ENCODE results near the gene FAM117A. TPM values are rescaled to one million over a fixed set of nuclear protein-coding genes. Genes with fewer than 3 reads are reported as not detected.

The FAM117A gene
- polyA plus RNA-seq, 2 donors, result 4.8 to 5.9 TPM

DNA sequence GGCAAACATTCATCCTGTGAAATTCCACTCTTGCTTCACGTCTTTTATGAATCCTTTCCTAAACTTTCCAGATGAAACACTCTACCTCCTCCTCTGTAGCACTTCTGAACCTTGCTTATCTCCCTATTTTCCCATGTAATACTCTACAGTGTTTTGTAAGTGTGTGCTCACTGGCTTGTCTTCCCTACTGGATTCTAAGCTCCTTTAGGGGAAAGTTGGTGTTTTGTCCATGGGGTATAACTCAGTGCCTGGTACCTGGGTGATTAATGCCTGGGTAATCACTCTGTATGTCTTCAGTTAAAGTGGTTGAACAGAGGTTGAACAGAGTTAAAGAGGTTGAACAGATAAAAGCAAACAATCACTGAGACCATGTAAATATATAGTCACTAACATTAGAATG is 20.7 kb upstream of the FAM117A start:
- Histone ChIP-seq H3K27ac (ENCODE audit: low read depth in 2 of 2, low read length in 1 of 2) (no peak overlapping the region), H3K36me3 (ENCODE audit: control insufficient read depth in 2 of 2, insufficient read depth in 2 of 2, low read length in 1 of 2) (no peaks in the 10 kb centered on the region), H3K9me3 (ENCODE audit: control insufficient read depth in 2 of 2, insufficient read depth in 1 of 2, low read depth in 1 of 2, low read length in 1 of 2) (no peaks in the 10 kb centered on the region), H3K4me1 (ENCODE audit: control insufficient read depth in 2 of 2, insufficient read depth in 2 of 2, low read length in 1 of 2) (no peaks in the 10 kb centered on the region), H3K27me3 (ENCODE audit: control insufficient read depth in 1 of 2, insufficient read depth in 2 of 2, low read length in 2 of 2) (no peaks in the 10 kb centered on the region), H3K4me3 (ENCODE audit: low read depth in 1 of 2, low read length in 2 of 2) (no peak overlapping the region)
- WGBS, 2 donors, result 67 to 69% methylated on average over 1 of the region's 1 CpG

DNA sequence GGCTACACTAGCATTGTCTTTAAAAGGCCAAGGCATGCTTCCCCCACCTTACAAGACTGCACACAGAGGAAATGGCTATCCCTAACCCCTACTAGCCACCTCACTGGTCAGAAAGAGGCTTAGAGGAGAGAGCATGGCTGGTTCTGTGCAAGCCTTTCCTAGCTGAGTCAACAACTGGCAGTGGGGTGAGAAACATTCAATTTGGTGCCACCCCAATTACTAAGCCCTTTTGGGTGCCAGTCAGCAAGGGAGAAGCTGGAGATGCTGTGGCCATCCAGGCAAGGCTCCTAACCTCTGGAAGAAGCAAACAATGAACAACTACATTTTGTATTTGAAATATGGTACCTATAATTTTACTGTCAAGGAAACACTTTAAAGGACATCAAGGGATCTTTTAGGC is 19.9 kb upstream of the FAM117A start:
- peaks cover 0 to 4% of the 10 kb centered on the region in 2 donors for H3K4me1 ChIP-seq (ENCODE audit: control insufficient read depth in 2 of 2, insufficient read depth in 2 of 2, low read length in 1 of 2)
- H3K27ac ChIP-seq (ENCODE audit: low read depth in 2 of 2, low read length in 1 of 2), result peak overlapping the region in 1 of 2 donors; percentile 70

DNA sequence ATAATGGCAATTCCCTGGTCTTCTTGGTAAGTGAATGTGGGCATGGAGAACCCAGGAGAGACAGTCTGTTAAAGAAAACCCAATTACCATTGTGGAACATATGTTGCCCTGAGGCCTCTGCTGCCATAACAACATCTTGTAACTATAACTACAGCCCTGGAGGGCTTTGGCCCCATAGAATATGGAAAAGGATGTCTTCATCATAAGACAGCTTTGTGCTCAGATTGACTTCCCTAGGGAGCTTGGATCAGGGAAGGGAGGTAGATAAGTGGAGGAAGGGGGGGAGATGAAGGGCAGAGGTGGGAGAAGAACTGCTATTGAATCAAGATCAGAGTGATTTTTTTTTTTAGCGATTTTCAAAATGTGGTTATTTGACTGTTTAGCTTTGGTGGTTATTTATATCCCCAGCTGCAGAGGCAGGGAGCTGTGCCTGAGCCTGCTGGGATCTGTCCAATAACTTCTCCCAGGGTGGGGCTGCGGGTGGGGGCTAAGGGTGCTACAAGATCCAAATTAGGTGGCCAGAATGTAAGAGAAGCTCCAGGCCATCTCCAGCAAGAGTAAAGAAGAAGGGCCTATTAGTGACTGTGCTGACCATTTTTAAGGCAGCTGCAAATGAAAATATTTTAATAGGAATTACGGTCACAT is 19.3 kb upstream of the FAM117A start:
- Histone ChIP-seq H3K27ac (ENCODE audit: low read depth in 2 of 2, low read length in 1 of 2) (peak overlapping the region; percentile 20 to 48), H3K4me3 (ENCODE audit: low read depth in 1 of 2, low read length in 2 of 2) (no peak overlapping the region), H3K27me3 (ENCODE audit: control insufficient read depth in 1 of 2, insufficient read depth in 2 of 2, low read length in 2 of 2) (no peaks in the 10 kb centered on the region), H3K4me1 (ENCODE audit: control insufficient read depth in 2 of 2, insufficient read depth in 2 of 2, low read length in 1 of 2) (peaks cover 0 to 4% of the 10 kb centered on the region in 2 donors), H3K36me3 (ENCODE audit: control insufficient read depth in 2 of 2, insufficient read depth in 2 of 2, low read length in 1 of 2) (no peaks in the 10 kb centered on the region), H3K9me3 (ENCODE audit: control insufficient read depth in 2 of 2, insufficient read depth in 1 of 2, low read depth in 1 of 2, low read length in 1 of 2) (no peaks in the 10 kb centered on the region)
- WGBS, 2 donors, result 33 to 48% methylated on average over 3 of the region's 3 CpGs

More for the DNA sequence above, 19.9 kb upstream of the FAM117A start:
- no peaks in the 10 kb centered on the region for H3K9me3 ChIP-seq (ENCODE audit: control insufficient read depth in 2 of 2, insufficient read depth in 1 of 2, low read depth in 1 of 2, low read length in 1 of 2)
- no peaks in the 10 kb centered on the region for H3K36me3 ChIP-seq (ENCODE audit: control insufficient read depth in 2 of 2, insufficient read depth in 2 of 2, low read length in 1 of 2)
- no peak overlapping the region for H3K4me3 ChIP-seq (ENCODE audit: low read depth in 1 of 2, low read length in 2 of 2)
- no peaks in the 10 kb centered on the region for H3K27me3 ChIP-seq (ENCODE audit: control insufficient read depth in 1 of 2, insufficient read depth in 2 of 2, low read length in 2 of 2)

DNA sequence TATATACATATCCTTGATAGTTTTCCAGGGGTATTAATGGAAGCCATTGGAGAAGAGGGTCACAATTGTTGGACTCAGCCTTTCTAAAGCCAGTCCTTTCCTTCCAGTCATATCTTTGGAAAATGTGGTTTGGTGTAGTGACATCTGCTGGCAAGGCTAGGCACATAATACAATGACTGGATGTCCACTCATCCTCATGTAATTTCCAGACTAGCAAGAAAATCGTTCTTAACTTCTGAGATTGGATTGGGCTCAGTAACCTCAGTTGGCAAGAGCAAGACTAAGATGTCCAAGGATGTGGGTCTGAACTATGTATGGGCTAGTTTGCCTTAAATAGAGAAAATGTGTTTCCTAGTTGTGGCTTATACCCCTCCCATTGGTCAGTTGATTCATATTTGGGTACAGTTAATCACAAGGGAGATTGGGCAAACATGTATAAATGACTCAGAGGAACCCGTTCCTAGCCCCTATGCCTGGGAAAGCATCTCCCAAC is 15.9 kb upstream of the FAM117A start:
- Histone ChIP-seq H3K9me3 (ENCODE audit: control insufficient read depth in 2 of 2, insufficient read depth in 1 of 2, low read depth in 1 of 2, low read length in 1 of 2) (no peaks in the 10 kb centered on the region), H3K27me3 (ENCODE audit: control insufficient read depth in 1 of 2, insufficient read depth in 2 of 2, low read length in 2 of 2) (no peaks in the 10 kb centered on the region), H3K4me1 (ENCODE audit: control insufficient read depth in 2 of 2, insufficient read depth in 2 of 2, low read length in 1 of 2) (peaks cover 0 to 4% of the 10 kb centered on the region in 2 donors), H3K36me3 (ENCODE audit: control insufficient read depth in 2 of 2, insufficient read depth in 2 of 2, low read length in 1 of 2) (no peaks in the 10 kb centered on the region), H3K27ac (ENCODE audit: low read depth in 2 of 2, low read length in 1 of 2) (peak overlapping the region in 1 of 2 donors; percentile 45), H3K4me3 (ENCODE audit: low read depth in 1 of 2, low read length in 2 of 2) (no peak overlapping the region)
- 13 to 14% methylated on average over 2 of the region's 2 CpGs for WGBS, 2 donors

DNA sequence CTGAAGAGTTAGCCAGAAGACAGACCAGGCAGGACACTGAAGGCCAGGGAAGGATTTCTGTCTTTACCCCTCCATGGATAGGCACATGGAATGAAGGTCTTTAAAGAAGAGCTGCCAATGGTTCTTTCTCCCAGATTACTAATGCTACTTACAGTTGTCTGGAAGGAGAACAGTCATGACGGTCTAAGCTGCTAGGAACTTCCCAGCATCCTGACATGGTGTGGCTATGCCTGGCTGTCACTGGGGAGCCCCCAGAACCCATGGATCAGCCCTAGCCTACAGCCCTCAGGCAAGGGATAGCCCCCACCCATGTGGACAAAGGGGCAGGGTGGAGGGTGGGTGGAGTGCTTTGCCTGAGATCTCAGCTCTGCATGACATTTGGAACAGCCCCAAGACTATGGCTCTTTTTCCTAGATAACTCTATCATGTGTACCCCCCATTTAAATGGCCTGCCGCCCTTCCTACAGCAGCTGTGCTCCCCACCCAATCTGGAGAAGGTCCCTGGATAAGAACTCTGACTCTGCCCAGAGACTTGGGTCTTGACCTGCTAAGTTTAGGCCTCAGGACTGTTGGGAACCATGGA is 15.3 kb upstream of the FAM117A start:
- Histone ChIP-seq H3K36me3 (ENCODE audit: control insufficient read depth in 2 of 2, insufficient read depth in 2 of 2, low read length in 1 of 2) (no peaks in the 10 kb centered on the region), H3K9me3 (ENCODE audit: control insufficient read depth in 2 of 2, insufficient read depth in 1 of 2, low read depth in 1 of 2, low read length in 1 of 2) (no peaks in the 10 kb centered on the region), H3K27me3 (ENCODE audit: control insufficient read depth in 1 of 2, insufficient read depth in 2 of 2, low read length in 2 of 2) (no peaks in the 10 kb centered on the region), H3K27ac (ENCODE audit: low read depth in 2 of 2, low read length in 1 of 2) (peak overlapping the region in 1 of 2 donors; percentile 45), H3K4me3 (ENCODE audit: low read depth in 1 of 2, low read length in 2 of 2) (no peak overlapping the region), H3K4me1 (ENCODE audit: control insufficient read depth in 2 of 2, insufficient read depth in 2 of 2, low read length in 1 of 2) (peaks cover 0 to 4% of the 10 kb centered on the region in 2 donors)
- 88 to 92% methylated on average over 2 of the region's 2 CpGs for WGBS, 2 donors

DNA sequence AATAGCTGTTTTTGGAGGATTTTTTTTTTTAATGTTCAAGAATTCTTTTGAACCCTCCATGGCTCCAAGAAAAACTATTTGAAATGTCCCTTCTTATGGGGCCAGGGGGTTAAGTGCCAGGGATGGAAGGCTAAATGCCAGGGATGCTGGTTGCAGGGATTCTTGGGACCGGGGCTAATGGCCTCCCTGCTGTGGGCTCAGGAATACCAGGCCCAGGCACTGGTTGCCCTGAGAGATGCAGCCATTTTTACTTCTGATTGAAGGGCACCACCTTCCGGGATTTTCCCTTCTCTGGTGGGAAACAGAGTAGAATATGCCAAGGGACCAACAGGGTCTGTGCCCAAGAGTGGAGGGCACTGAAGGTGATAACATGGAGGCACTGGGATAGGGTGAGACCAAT is 13.6 kb upstream of the FAM117A start:
- Histone ChIP-seq H3K4me3 (ENCODE audit: low read depth in 1 of 2, low read length in 2 of 2) (no peak overlapping the region), H3K27ac (ENCODE audit: low read depth in 2 of 2, low read length in 1 of 2) (no peak overlapping the region), H3K9me3 (ENCODE audit: control insufficient read depth in 2 of 2, insufficient read depth in 1 of 2, low read depth in 1 of 2, low read length in 1 of 2) (no peaks in the 10 kb centered on the region), H3K27me3 (ENCODE audit: control insufficient read depth in 1 of 2, insufficient read depth in 2 of 2, low read length in 2 of 2) (no peaks in the 10 kb centered on the region), H3K36me3 (ENCODE audit: control insufficient read depth in 2 of 2, insufficient read depth in 2 of 2, low read length in 1 of 2) (no peaks in the 10 kb centered on the region), H3K4me1 (ENCODE audit: control insufficient read depth in 2 of 2, insufficient read depth in 2 of 2, low read length in 1 of 2) (peaks cover 0 to 4% of the 10 kb centered on the region in 2 donors)
- WGBS, 2 donors, result 69 to 81% methylated on average over 2 of the region's 2 CpGs

DNA sequence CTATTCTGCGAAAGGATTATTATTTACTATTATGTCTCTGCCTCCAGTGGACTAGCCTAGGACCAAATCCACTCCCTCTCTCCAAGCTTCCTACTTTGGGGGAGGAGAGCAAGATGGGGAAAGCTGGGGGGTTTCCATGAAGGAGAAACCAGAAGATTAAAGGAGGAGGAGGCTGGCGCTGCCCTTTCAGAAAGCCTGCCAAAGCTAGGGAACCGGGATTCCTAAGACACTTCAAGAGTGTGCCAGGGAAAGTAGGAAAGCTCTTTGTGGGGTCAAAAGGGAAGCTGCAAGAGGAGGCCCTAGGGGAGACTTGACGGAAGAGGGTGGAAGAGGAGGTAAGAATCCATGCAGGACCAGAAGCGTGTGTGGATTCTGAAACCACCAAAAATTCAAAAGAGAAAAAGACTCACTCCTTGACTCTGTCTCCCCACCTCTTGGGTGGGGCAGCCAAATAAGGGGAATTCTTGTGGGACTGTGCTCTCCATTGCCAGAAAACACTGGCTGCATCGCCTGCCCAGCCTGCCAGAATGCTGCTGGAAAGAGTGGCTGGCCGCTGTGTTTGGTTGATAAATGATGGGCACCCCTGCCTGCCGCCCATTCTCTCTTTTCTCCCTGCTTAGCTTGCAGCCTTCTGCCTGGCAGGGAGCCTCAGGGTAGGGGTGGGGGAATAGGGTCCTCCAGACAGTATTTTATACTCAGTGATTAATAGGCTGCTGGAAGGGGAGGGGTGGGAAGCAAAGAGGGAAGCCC is 12.8 kb upstream of the FAM117A start:
- WGBS, 2 donors, result 36 to 45% methylated on average over 8 of the region's 8 CpGs
- Histone ChIP-seq H3K27me3 (ENCODE audit: control insufficient read depth in 1 of 2, insufficient read depth in 2 of 2, low read length in 2 of 2) (no peaks in the 10 kb centered on the region), H3K27ac (ENCODE audit: low read depth in 2 of 2, low read length in 1 of 2) (peak overlapping the region; percentile 39 to 61), H3K4me1 (ENCODE audit: control insufficient read depth in 2 of 2, insufficient read depth in 2 of 2, low read length in 1 of 2) (peaks cover 0 to 4% of the 10 kb centered on the region in 2 donors), H3K36me3 (ENCODE audit: control insufficient read depth in 2 of 2, insufficient read depth in 2 of 2, low read length in 1 of 2) (no peaks in the 10 kb centered on the region), H3K9me3 (ENCODE audit: control insufficient read depth in 2 of 2, insufficient read depth in 1 of 2, low read depth in 1 of 2, low read length in 1 of 2) (no peaks in the 10 kb centered on the region), H3K4me3 (ENCODE audit: low read depth in 1 of 2, low read length in 2 of 2) (no peak overlapping the region)

DNA sequence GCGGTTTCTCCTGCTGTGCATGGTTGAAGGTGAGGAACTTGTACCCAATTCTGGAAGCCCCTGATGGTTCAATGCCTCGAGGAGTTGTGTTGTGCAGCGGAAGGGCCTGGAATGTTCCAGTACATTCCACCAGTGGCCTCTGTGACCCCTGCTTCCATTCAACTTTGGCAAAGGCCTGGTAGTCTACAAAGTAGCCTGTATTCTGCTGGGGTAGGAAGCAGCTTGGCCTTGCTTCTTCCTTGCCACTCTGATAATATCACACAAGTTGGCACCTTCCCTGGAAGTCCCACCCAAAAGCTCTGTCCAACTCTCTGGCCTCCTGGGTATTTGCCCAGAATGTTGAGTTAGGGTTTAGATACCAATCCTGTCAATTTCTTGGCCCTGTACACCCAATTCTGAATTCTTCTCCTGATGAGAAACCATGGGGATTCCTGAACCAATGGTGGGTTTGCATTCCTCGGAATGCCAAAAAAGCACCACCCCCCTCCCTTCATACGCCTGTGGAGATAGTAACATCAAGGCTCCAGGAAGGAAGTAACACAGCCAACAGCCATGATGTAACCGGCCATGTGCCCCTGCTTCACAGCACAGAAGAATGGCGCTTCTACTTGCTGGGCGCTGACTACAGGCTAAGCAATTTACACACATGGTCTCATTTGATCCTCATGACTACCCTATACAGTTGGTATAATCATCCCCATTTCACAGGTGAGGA is 11.8 kb upstream of the FAM117A start:
- peaks cover 0 to 4% of the 10 kb centered on the region in 2 donors for H3K4me1 ChIP-seq (ENCODE audit: control insufficient read depth in 2 of 2, insufficient read depth in 2 of 2, low read length in 1 of 2)
- H3K4me3 ChIP-seq (ENCODE audit: low read depth in 1 of 2, low read length in 2 of 2), result no peak overlapping the region
- no peaks in the 10 kb centered on the region for H3K36me3 ChIP-seq (ENCODE audit: control insufficient read depth in 2 of 2, insufficient read depth in 2 of 2, low read length in 1 of 2)
- WGBS, 2 donors, result 77 to 78% methylated on average over 8 of the region's 8 CpGs
- H3K9me3 ChIP-seq (ENCODE audit: control insufficient read depth in 2 of 2, insufficient read depth in 1 of 2, low read depth in 1 of 2, low read length in 1 of 2), result no peaks in the 10 kb centered on the region
- H3K27ac ChIP-seq (ENCODE audit: low read depth in 2 of 2, low read length in 1 of 2), result peak overlapping the region; percentile 24 to 26
- H3K27me3 ChIP-seq (ENCODE audit: control insufficient read depth in 1 of 2, insufficient read depth in 2 of 2, low read length in 2 of 2), result no peaks in the 10 kb centered on the region

DNA sequence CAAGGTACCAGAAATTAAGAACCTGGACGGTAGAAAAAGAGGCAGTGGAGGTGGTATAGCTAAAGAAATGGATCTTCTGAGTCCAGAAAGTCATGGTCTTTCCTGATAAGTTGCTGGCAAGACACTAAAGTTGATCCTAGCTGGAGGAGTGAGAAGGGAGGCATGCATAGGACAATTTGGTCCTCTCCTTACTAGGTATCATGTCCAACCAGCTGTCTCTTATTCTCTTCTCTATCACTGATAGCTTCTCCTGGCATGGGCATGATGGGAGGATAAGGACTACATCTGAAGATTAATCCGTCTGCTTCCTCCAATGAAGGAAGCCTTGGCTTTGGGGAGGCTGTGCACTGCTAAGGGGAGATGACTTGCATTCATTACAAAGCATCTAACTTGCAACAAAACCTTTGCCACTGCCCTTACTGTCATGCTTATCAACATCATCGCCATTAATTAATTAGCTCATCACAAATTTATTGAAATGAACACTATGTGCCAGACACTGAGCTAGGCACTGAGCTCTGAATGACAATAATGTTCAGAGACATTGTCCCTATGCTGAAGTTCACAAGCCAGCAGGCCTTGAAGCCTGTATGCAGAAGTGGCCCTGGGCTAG is 3.1 kb upstream of the FAM117A start:
- Histone ChIP-seq H3K9me3 (ENCODE audit: control insufficient read depth in 2 of 2, insufficient read depth in 1 of 2, low read depth in 1 of 2, low read length in 1 of 2) (no peaks in the 10 kb centered on the region), H3K36me3 (ENCODE audit: control insufficient read depth in 2 of 2, insufficient read depth in 2 of 2, low read length in 1 of 2) (no peaks in the 10 kb centered on the region), H3K27me3 (ENCODE audit: control insufficient read depth in 1 of 2, insufficient read depth in 2 of 2, low read length in 2 of 2) (no peaks in the 10 kb centered on the region), H3K4me3 (ENCODE audit: low read depth in 1 of 2, low read length in 2 of 2) (no peak overlapping the region), H3K27ac (ENCODE audit: low read depth in 2 of 2, low read length in 1 of 2) (no peak overlapping the region), H3K4me1 (ENCODE audit: control insufficient read depth in 2 of 2, insufficient read depth in 2 of 2, low read length in 1 of 2) (peaks cover 0 to 8% of the 10 kb centered on the region in 2 donors)
- 75 to 84% methylated on average over 3 of the region's 3 CpGs for WGBS, 2 donors

Data from esophagus (tissue), 2 donors.